ENCODE measurements around the gene COPS9.

COPS9 gene

DNA sequence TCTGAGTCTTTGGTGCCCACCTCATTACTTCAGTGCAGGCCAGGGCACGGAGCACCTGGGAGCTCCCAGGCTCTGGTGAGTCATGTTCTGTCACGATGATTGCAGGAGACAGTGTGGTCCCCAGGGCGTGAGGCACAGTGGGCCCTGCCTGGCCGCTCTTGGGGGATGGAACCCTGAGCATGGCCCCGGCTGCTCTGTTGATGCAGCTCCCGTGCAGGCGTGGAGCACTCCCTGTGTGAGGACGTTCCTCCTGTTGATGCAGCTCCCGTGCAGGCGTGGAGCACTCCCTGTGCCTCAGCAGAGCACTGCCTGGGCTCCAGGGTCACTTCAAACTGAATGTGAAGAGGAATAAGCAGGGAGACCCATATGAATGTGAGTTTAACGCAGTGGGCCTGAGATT lies 30.1 kb downstream of the COPS9 start:
- no peak for DNase-seq

DNA sequence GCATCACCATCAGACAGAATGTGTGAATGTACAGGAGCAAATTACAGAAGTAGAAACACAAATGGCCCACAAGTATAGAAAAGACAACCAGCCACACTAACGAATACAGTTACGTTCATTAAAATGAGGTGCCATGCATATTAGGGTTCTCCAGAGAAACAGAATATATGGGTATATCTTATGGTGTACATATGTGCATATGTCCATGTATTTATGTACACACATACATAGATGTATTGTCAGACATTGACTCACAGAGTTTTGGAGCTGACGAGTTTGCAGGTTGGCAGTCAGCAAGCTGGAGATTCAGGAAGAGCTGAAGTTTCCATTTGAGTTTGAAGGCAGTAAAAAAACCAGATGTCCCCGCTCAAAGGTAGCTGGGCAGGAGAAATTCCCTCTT lies 33.0 kb downstream of the COPS9 start:
- no peak for DNase-seq

DNA sequence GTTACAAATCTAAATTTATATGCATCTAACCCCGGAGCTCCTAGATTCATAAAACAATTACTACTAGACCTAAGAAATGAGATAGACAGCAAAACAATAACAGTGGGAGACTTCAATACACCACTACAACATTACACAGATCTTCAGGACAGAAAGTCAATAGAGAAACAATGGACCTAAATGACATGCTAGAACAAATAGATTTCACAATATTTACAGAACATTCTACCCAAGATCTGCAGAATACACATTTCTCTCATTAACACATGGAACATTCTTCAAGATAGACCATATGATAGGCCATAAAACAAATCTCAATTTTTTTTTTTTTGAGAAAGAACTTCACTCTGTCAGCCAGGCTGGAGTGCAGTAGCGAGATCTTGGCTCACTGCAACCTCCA lies 37.8 kb downstream of the COPS9 start:
- no peak for DNase-seq

DNA sequence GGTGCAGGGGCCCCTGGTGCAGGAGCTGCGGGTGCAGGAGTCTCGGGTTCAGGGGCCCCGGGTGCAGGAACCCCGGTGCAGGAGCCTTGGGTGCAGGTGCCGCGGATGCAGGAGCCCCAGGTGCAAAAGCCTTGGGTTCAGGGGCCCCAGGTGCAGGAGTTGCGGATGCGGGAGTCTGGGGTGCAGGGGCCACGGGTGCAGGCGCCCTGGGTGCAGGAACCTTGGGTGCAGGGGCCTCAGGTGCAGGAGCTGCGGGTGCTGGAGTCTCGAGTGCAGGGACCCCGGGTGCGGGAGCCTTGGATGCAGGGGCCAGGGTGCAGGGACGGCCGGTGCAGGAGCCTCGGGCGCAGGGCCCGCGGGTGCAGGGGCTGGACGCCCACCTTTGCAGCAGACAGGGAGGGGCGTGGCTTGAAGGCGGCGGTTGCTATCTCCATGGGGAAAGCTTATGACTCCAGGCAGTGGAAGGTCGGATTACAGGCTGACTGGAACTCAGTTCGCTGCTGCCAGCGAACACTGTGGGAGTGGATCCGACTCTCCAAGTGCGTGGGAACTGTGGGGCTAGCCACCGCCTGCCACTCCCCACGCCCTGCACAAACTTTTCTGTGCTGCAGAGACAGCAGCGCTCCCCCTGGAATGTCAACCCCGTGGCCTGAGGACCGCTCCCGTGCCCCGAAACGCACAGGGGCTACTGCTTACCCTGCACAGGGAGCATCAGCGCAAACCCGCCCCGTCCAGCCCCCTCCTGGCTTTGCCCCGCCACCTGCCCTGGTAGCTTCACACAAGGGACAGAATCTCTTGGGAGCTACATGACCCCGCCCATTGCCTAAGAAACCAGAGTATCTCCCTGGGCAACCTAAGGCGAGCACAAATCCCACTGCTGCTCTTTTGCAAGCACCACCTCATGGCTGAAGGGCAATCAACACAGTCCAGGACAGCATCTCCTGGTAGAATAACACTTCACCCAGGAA lies 40.3 kb downstream of the COPS9 start:
- DNase-seq = no peak

DNA sequence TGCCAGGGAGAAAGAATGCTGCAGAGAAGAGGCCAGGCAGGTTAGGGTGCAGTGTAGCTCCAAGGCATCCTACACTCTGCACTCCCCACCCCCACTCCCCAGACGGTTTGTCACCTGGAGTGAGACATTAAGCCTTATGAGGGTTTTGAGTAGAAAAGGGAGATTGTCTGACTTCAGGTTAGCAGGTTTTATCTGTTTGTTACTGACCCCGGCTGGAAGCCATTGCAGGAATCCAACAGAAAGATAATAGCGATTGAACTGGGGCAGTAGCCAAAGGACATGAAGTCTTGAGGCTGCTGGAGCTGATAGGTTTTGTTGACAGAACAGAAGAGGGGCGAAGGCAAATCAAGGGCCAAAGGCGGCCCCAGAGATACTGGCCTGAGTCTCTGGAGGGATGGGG lies 46.8 kb downstream of the COPS9 start:
- no peak for DNase-seq

DNA sequence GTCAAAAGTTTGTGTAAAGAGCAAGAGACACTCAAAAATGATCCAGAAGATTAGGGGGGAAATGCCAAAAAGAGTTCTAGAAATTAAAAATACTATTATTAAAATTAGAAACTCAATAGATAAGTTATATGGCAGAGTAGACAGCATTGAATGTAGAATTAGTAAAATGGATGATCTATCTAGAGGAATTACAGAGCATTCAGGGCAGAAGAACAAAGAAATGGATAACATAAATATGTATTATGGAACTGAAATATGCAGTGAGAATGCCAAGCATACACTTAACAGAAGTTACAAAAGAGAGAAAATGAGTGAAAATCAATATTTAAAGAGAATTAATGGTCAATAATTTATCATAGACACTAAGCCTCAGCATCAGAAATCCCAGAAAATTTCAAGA lies 49.5 kb downstream of the COPS9 start:
- DNase-seq = no peak
